GM18499 (cell line): ENCODE measurements around the gene GPRASP3.
"Not testable (repeated sequence)": the region's sequence is repeated elsewhere in the genome, so short reads cannot be mapped to it uniquely, and the experiment has no call there.

Experiments
- ATAC-seq: cut with Tn5 transposase; IDR thresholded peaks from one replicate; pipeline ENCODE4 v1.9.1; 2021; ENCODE audit warnings: moderate number of reproducible peaks; ENCODE audit not compliant: insufficient read depth, unreplicated experiment

The GPRASP3 gene

GRCh38 chrX:102720237-102721168 is at the start of gene GPRASP3:
Gene GPRASP3, plus strand, starts transcription at chrX:102720743. Its CDS starts 28,253 bp downstream, at chrX:102748996.
- ATAC-seq = peak; percentile 84

- no peak for ATAC-seq
These were observed 47.7 kb upstream of the GPRASP3 start for GRCh38 chrX:102672856-102673255.

GRCh38 chrX:102677479-102677878 is 43.1 kb upstream of the GPRASP3 start:
- ATAC-seq = not testable (repeated sequence)

- no peak for ATAC-seq
These were observed 35.6 kb upstream of the GPRASP3 start for GRCh38 chrX:102684772-102685520.

GRCh38 chrX:102694749-102695148 is 25.8 kb upstream of the GPRASP3 start:
- no peak for ATAC-seq

GRCh38 chrX:102696306-102696705 is 24.2 kb upstream of the GPRASP3 start:
- no peak for ATAC-seq

GRCh38 chrX:102697494-102697893 is 23.0 kb upstream of the GPRASP3 start:
- ATAC-seq = no peak

GRCh38 chrX:102708900-102709299 is 11.6 kb upstream of the GPRASP3 start:
- ATAC-seq = no peak

- ATAC-seq = no peak
These were observed 8.7 kb upstream of the GPRASP3 start for GRCh38 chrX:102711872-102712215.

GRCh38 chrX:102712216-102712966 is 8.2 kb upstream of the GPRASP3 start, which contains the start of gene GPRASP2:
Gene GPRASP2, plus strand, starts transcription at chrX:102712448. Its CDS starts 2,422 bp downstream, at chrX:102714870.
- no peak for ATAC-seq

- ATAC-seq = no peak
These were observed 7.4 kb upstream of the GPRASP3 start for GRCh38 chrX:102712981-102713625.

GRCh38 chrX:102714994-102715393 is 5.5 kb upstream of the GPRASP3 start:
- ATAC-seq = no peak

GRCh38 chrX:102715967-102716366 is 4.6 kb upstream of the GPRASP3 start:
- ATAC-seq = no peak

GRCh38 chrX:102721169-102721506 is 595 bp downstream of the GPRASP3 start:
- ATAC-seq = not testable (repeated sequence)

GRCh38 chrX:102723456-102723855 is 2.9 kb downstream of the GPRASP3 start:
- no peak for ATAC-seq

- no peak for ATAC-seq
These were observed 7.2 kb downstream of the GPRASP3 start for GRCh38 chrX:102727761-102728160.

GRCh38 chrX:102728646-102729045 is 8.1 kb downstream of the GPRASP3 start:
- no peak for ATAC-seq

GRCh38 chrX:102739657-102740056 is 19.1 kb downstream of the GPRASP3 start:
- ATAC-seq = no peak

GRCh38 chrX:102744307-102744706 is 23.8 kb downstream of the GPRASP3 start:
- no peak for ATAC-seq

GRCh38 chrX:102745513-102745856 is 24.9 kb downstream of the GPRASP3 start:
- ATAC-seq = no peak
